Measurements from ENCODE around the gene OTUD4. TPM values are rescaled to one million over a fixed set of nuclear protein-coding genes. Genes with fewer than 3 reads are reported as not detected.
"Not testable (repeated sequence)": the region's sequence is repeated elsewhere in the genome, so short reads cannot be mapped to it uniquely, and the experiment has no call there.

Gene OTUD4
- total RNA-seq, 1 experiment from 2014 or later: 11.5 TPM

GRCh38 chr4:145153181-145153903 is 27.0 kb downstream of the OTUD4 start:
- in situ Hi-C loops (cut with HindIII; ENCODE audit: low pct_unique_long_range_greater_than_20kb, low sequenced_read_pairs): no loop called here
- DNase-seq (ENCODE audit: low read depth, low spot score): peak; percentile 21

DNA sequence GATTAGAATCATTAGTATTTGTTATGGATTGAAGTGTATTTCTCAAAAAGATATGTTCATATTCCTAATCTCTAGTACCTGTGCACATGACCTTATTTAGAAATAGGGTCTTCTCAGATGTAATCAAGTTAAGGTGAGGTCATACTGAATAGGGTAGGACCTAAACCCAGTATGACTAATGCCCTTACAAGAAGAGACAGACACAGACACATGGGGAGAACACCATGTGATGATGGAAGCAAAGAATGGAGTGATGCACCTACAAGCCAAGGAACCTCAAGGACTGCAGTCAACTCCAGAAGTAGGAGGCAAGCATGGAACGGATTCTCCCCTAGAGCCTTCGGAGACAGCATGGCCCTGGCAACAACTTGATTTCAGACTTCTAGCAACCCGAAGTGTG is 31.4 kb downstream of the OTUD4 start:
- in situ Hi-C loops (cut with HindIII; ENCODE audit: low pct_unique_long_range_greater_than_20kb, low sequenced_read_pairs): no loop called here
- DNase-seq (ENCODE audit: low read depth, low spot score): no peak

GRCh38 chr4:145136219-145136618 is 44.2 kb downstream of the OTUD4 start:
- DNase-seq (ENCODE audit: low read depth, low spot score); in situ Hi-C loops (cut with HindIII; ENCODE audit: low pct_unique_long_range_greater_than_20kb, low sequenced_read_pairs): not testable (repeated sequence)

- DNase-seq (ENCODE audit: low read depth, low spot score): peak; percentile 23
- in situ Hi-C loops (cut with HindIII; ENCODE audit: low pct_unique_long_range_greater_than_20kb, low sequenced_read_pairs): no loop called here
These were observed 47.8 kb downstream of the OTUD4 start for GRCh38 chr4:145132511-145133098.

- in situ Hi-C loops (cut with HindIII; ENCODE audit: low pct_unique_long_range_greater_than_20kb, low sequenced_read_pairs): no loop called here
- DNase-seq (ENCODE audit: low read depth, low spot score): no peak
These were observed 48.5 kb downstream of the OTUD4 start for GRCh38 chr4:145131848-145132247.

DNA sequence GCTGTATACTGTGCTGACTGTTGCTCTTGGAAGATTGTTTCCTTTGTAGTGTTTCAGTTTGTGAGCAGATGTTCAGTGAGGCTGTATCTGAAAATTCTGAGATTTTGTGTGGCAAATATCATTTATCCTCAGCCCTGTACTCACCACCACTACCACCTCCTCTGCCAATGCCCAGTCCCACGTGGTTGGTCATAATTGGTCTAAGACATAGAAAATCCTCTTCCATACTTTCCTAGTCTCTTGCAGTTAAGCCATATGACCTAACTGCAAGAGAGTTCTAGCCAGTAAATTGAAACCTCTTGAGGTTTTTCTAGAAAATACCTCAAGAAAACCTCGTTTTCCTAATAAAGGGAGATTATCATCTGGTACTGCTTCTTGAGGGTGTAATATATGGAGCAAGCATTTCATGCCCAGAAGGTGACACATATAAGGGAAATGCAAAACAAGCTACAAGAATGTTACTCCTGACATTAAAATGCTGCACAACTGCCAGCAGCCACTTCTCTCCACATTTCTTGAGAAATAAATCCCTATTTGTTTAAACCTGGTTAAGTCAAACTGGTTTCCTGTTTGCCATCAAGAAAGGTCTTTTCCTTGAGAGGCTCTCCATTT is 49.5 kb downstream of the OTUD4 start:
- in situ Hi-C loops (cut with HindIII; ENCODE audit: low pct_unique_long_range_greater_than_20kb, low sequenced_read_pairs): no loop called here

GRCh38 chr4:145130130-145130529 is 50.3 kb downstream of the OTUD4 start:
- no peak for DNase-seq (ENCODE audit: low read depth, low spot score)
- in situ Hi-C loops (cut with HindIII; ENCODE audit: low pct_unique_long_range_greater_than_20kb, low sequenced_read_pairs): no loop called here

More for the DNA sequence above, 49.5 kb downstream of the OTUD4 start:
- no peak for DNase-seq (ENCODE audit: low read depth, low spot score)

DNA sequence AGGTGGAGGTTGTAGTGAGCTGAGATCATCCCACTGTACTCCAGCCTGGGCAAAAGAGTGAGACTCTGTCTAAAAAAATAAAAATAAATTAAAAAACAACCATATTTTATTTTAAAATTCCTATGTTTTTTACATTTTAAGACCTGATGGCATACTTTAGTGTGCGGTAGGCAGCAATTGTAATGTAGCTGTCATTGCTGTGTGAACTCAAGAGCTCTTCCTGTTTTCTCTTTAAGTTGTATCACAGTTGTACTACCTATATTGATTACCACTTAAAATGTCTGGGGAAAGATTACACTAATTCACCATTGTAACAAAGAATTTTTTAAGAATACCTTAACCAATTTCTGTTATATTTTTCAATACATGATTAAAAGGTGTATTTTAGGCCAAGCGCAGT is 55.0 kb downstream of the OTUD4 start:
- in situ Hi-C loops (cut with HindIII; ENCODE audit: low pct_unique_long_range_greater_than_20kb, low sequenced_read_pairs): no loop called here
- no peak for DNase-seq (ENCODE audit: low read depth, low spot score)

GRCh38 chr4:145108128-145108527 is 72.3 kb downstream of the OTUD4 start:
- no peak for DNase-seq (ENCODE audit: low read depth, low spot score)
- in situ Hi-C loops (cut with HindIII; ENCODE audit: low pct_unique_long_range_greater_than_20kb, low sequenced_read_pairs): no loop called here

DNA sequence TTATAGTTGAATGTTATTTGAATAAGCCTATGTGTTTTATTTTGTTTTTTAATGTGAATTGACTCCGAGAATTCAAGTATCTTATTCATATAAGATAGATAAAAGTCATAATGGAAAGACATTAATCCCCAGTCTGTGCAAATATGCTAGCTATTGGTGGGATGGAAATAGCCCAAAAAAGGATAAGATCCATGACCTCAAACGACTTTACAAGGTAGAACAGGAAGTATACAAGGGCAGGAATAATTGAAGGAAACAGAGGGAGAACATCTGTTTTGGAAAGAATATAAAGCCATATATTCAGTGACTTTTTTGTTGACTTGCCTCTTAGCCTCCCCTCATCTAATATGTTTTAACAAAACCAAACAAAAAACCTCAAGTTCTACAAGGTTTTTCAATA is 73.3 kb downstream of the OTUD4 start:
- DNase-seq (ENCODE audit: low read depth, low spot score): no peak
- in situ Hi-C loops (cut with HindIII; ENCODE audit: low pct_unique_long_range_greater_than_20kb, low sequenced_read_pairs): no loop called here

DNA sequence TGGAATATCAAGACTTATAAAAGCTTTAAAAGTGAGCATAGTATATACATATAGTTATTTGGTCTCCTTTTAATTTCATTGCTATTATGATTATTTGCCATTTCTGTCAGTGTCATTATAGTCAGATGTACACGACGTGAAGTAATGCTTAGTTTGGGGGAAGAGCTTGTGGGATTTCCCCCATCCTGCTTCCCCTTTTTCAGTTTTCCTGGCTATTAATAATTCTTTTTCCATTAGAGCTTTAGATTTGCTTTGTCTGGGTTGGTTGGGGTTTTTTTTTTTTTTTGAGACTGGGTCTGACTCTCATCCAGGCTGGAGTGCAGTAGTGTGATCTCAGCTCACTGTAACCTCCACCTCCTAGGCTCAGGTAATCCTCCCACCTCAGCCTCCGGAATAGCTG is 76.9 kb downstream of the OTUD4 start:
- no peak for DNase-seq (ENCODE audit: low read depth, low spot score)
- in situ Hi-C loops (cut with HindIII; ENCODE audit: low pct_unique_long_range_greater_than_20kb, low sequenced_read_pairs): no loop called here

DNA sequence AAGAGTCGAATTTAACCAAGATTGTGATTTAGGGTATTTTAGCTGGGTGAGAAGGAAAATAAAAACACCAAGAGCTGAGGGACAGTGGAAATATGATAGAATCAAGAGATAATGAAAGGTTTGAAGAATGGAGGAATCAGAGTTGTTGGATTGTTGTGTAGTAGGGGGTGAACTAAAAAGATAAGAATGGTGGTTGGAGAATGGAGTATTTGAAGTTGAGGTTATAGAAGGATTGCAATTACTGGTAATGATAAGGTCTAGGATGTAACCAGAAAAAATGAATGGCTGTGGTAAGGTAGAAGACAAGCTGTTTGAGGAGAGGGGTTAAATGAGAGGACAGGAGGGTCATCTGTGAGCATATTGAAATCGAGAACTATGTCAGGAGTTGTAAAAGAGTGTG is 77.8 kb downstream of the OTUD4 start:
- DNase-seq (ENCODE audit: low read depth, low spot score): no peak
- in situ Hi-C loops (cut with HindIII; ENCODE audit: low pct_unique_long_range_greater_than_20kb, low sequenced_read_pairs): no loop called here

GRCh38 chr4:145101091-145101490 is 79.3 kb downstream of the OTUD4 start:
- in situ Hi-C loops (cut with HindIII; ENCODE audit: low pct_unique_long_range_greater_than_20kb, low sequenced_read_pairs): no loop called here
- no peak for DNase-seq (ENCODE audit: low read depth, low spot score)

- DNase-seq (ENCODE audit: low read depth, low spot score): peak; percentile 10
- in situ Hi-C loops (cut with HindIII; ENCODE audit: low pct_unique_long_range_greater_than_20kb, low sequenced_read_pairs): no loop called here
These were observed 80.7 kb downstream of the OTUD4 start for GRCh38 chr4:145099653-145100052.

DNA sequence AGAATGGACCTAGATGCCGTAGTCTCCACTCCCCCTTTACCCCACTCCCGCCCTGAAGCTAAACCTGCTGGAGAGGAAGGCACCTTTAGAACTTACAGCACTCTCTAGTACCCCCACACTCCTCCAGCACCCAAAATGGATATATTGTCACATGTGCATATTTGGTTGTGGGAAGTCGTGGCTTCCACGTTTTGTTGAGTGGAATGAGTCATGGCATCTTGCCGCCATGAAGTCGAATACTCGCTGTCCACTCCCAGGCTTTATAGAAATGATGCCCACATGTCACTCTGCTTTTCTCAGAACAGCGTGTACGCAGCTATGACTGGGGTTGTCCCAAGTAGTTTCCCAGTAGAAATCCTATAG is 81.7 kb downstream of the OTUD4 start:
- in situ Hi-C loops (cut with HindIII; ENCODE audit: low pct_unique_long_range_greater_than_20kb, low sequenced_read_pairs): no loop called here
- DNase-seq (ENCODE audit: low read depth, low spot score): peak; percentile 42

DNA sequence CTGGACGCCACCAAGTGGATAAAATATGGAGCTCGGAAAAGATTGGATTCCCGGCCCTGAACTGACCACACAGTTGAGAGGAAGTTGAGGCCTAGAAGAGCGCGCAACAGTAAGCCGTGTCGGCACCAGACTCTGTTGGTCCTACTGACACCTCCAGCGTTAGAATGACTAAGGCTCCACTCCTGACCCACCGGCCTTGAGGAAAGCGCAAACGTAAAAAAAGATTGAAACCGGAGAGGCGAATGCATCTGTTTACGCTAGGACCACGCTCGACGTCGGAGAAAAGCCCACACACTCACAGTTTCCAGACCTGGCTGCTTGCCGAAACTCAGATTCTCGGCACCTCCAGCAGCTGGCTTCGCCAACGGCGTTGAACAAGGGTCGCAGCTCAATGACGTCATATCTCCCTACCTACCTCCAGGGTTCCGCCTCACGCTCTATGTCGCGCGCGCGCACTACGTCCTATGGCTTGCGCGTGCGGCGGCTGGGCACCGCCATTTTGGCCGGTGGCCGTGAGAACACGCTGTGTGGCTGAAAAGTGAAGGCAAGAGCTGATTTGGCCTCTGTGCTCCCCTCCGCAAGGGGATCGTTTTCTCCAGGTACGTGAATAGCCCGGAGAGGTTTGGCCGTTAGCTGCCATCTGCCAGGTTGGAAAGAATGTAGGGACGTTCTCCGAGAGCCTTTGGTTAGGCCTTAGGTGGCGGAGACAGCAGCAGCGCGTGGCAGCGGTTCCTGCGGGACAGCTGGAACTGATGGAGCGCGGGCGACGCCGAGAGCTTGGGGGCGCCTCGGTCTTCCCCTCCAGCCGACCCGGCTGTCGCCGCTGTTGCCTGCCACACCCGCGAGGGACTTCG is 82.3 kb downstream of the OTUD4 start, which contains the start of the genes ABCE1 and ANAPC10:
Gene ABCE1, plus strand, starts transcription at position 491 of the 854 bp plus-strand sequence. CDS start 6,102 bp downstream, outside the sequence.
Gene ANAPC10, minus strand, starts transcription at position 376 of the 854 bp plus-strand sequence. CDS start 2,097 bp downstream, outside the sequence.
- DNase-seq (ENCODE audit: low read depth, low spot score): peak; percentile 95
- in situ Hi-C loops (cut with HindIII; ENCODE audit: low pct_unique_long_range_greater_than_20kb, low sequenced_read_pairs): no loop called here

DNA sequence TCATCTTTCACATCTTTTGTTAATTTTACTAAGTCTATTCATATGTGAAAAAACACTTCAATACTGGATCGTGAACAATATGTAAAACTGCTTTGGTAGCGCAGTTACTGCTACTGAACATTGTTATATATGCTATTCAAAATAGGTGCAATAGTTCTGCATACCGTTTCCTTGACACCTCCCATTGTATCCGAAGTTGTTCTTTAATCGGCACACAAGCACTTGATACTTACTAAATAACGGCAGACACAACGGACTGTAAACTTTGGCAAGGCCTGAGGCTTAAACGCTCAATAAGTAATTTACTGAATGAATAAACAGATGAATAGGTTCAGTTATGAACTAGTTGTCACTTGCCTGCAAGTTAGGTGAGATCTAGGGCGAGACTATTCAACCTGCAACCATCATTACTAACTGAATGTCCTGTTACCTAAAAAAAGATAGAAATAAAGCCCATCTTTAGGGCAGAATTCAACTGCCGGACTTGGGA is 83.0 kb downstream of the OTUD4 start:
- no peak for DNase-seq (ENCODE audit: low read depth, low spot score)
- in situ Hi-C loops (cut with HindIII; ENCODE audit: low pct_unique_long_range_greater_than_20kb, low sequenced_read_pairs): no loop called here

DNA sequence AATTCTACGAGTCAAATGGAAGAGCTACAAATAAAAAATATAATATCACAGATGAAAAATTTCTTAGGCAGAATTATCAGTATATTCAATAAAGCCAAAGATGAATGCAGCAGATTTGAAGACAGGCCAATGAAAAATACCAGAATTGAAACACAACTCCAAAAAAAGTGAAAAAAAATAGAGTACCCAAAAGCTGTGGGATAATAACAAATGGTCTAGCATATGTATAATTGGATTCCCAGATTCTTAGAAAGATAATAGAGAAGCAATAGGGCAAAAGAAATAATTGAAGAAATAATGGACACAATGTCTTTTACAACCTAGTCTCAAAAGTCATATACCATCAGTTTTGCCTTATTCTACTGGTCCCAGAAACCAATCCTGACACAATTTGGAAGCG is 86.8 kb downstream of the OTUD4 start:
- in situ Hi-C loops (cut with HindIII; ENCODE audit: low pct_unique_long_range_greater_than_20kb, low sequenced_read_pairs): no loop called here
- no peak for DNase-seq (ENCODE audit: low read depth, low spot score)

All from SK-MEL-5 (cell line).